GM19099 (cell line): Measurements from ENCODE around the gene UPB1.

Experiments used
- POLR2A ChIP-seq: IDR thresholded peaks from 3 replicates; pipeline ENCODE4 v1.6.1; 2011; ENCODE audit warnings: low read depth; ENCODE audit not compliant: insufficient read length; ENCODE audit errors: extremely low read depth

The UPB1 gene

GRCh38 chr22:24494528-24495364 is at the start of gene UPB1:
Gene UPB1, plus strand, starts transcription at chr22:24495332. Its CDS starts 72 bp downstream, at chr22:24495404.
- TF ChIP-seq POLR2A = no peak

GRCh38 chr22:24445481-24446259 is 49.5 kb upstream of the UPB1 start:
- TF ChIP-seq POLR2A = no peak

GRCh38 chr22:24446260-24446611 is 48.9 kb upstream of the UPB1 start:
- TF ChIP-seq POLR2A = no peak

- TF ChIP-seq POLR2A = no peak
Measured at GRCh38 chr22:24450610-24451009, 44.5 kb upstream of the UPB1 start.

- no peak for TF ChIP-seq POLR2A
Measured at GRCh38 chr22:24451162-24451561, 44.0 kb upstream of the UPB1 start.

GRCh38 chr22:24453853-24454252 is 41.3 kb upstream of the UPB1 start:
- no peak for TF ChIP-seq POLR2A

- no peak for TF ChIP-seq POLR2A
Measured at GRCh38 chr22:24455039-24455438, 40.1 kb upstream of the UPB1 start.

- TF ChIP-seq POLR2A = no peak
Measured at GRCh38 chr22:24455751-24456426, 39.2 kb upstream of the UPB1 start.

- TF ChIP-seq POLR2A = no peak
Measured at GRCh38 chr22:24457894-24458420, 37.2 kb upstream of the UPB1 start.

- no peak for TF ChIP-seq POLR2A
Measured at GRCh38 chr22:24459911-24460310, 35.2 kb upstream of the UPB1 start.

GRCh38 chr22:24460418-24461089 is 34.6 kb upstream of the UPB1 start:
- no peak for TF ChIP-seq POLR2A

GRCh38 chr22:24463071-24463760 is 31.9 kb upstream of the UPB1 start:
- no peak for TF ChIP-seq POLR2A

GRCh38 chr22:24465566-24465965 is 29.6 kb upstream of the UPB1 start:
- TF ChIP-seq POLR2A = no peak

GRCh38 chr22:24465975-24466374 is 29.2 kb upstream of the UPB1 start:
- TF ChIP-seq POLR2A = no peak
